GM18507 (cell line): Measurements from ENCODE around the gene FITM1.

Experiments used
- DNase-seq: peaks from one replicate; pipeline ENCODE4 v3.0.0; 2011; ENCODE audit warnings: low read depth; ENCODE audit not compliant: insufficient read length; ENCODE audit errors: extremely low spot score
- FAIRE-seq: peaks from 2 replicates; lab custom pipeline; 2011; peaks lifted over from hg19 to GRCh38; lab: Jason Lieb, UNC

Gene FITM1, protein sequence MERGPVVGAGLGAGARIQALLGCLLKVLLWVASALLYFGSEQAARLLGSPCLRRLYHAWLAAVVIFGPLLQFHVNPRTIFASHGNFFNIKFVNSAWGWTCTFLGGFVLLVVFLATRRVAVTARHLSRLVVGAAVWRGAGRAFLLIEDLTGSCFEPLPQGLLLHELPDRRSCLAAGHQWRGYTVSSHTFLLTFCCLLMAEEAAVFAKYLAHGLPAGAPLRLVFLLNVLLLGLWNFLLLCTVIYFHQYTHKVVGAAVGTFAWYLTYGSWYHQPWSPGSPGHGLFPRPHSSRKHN

GRCh38 chr14:24130380-24130716, at the start of gene FITM1:
TSS of gene FITM1 (plus strand) at chr14:24130659. CDS start at chr14:24131564, 905 bp downstream.
- DNase-seq (no peak), FAIRE-seq (no peak)

DNA sequence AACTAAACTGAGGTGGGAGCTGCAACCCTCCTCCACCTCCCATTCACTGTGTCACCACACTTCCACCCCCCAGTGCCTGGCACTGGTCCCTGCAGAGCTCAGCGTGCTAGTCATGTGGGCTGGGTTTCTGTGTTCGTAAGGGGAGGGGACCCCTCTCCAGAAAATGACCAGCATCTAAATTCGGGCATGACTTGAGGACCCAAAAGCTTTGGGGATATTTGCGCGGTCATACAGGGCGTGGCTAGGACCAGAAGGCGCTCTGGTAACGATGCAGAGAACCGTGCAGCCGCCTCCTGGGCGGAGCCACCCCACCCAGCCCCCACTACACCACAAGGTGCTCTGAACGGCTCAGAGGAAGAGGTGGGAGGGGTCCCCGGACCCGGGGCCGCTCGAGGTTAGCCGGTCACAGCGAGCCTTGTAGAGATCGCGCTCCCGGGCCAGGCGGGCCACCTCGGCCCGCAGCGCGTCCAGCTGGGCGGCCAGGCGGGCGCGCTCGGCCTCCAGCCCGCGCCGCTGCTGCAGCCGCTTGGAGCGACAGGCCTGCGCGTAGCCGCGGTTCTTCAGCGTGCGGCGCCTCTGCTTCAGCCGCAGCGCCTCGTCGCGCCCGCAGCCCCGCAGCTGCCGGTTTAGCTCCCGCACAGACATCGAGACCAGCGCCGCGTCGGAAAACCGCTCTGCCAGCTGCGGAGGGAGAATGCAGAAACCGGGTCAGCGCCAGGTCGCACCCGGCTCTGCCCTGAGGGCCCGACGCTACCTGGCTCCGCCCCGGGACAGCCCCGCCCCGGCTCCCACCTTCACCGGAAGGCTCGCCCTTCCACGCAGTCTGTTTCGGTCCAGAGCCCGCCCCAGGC, 49.3 kb upstream of the FITM1 start:
- FAIRE-seq: peak; percentile 85

DNA sequence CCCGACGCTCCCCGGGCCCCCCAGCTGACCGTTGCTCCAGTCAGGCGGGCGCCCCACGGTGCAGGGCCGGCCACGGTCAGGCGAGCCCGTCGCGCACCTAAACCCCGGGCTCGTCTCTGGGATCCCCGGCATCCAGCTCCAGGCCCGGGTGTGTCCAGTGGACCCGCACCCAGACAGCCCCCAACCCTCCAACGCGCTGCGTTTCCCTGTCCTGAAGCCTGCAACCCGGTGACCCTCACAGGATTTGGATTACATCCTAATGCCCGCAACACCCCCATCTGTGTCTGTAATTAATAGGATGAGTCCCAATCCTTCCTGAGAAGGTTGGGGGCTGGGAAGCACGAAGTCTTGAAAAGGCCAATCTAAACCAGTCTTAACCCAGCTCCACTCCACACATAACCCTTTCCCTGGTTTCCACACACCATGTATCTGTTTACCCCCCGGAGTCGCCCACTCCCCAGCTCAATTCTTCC, 48.7 kb upstream of the FITM1 start:
- DNase-seq (no peak), FAIRE-seq (no peak)

More for the DNA sequence above, 49.3 kb upstream of the FITM1 start:
- DNase-seq: peak; percentile 77

DNA sequence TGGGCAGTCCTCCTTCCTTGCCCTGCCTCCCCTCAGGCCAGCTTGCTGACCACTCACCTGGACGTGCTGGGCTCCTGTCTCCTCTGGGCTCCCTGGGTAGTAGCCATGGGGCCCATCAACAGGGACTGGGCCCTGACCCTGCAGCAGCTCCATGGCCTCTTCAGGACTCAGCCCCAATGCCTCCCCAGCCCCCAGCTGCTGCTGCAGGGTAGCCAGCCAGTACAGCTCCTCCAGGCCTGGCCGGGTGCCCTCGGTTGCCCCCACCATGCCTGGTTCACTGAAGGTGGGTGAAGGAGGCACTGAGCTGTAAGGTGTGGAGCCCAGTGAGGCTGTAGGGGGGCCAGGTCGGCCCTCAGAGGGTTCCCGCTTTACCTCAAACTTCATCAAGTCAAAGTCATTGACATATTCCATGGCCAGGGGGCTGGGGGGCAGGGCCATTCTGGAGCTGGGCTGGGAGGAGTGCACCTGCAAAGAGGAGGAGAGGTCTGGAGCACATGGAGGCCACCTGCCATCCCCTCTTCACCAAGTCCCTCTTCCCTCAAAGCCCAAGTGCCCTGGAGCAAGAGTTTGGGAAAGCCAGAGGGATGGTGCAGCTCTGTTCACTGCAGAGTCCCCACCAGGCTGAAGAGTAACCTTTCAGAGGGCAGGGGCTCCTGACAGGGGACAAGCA, 47.9 kb upstream of the FITM1 start:
- no peak for DNase-seq
- FAIRE-seq: no peak

GRCh38 chr14:24083462-24083861, 47.0 kb upstream of the FITM1 start:
- no peak for FAIRE-seq
- DNase-seq: no peak

DNA sequence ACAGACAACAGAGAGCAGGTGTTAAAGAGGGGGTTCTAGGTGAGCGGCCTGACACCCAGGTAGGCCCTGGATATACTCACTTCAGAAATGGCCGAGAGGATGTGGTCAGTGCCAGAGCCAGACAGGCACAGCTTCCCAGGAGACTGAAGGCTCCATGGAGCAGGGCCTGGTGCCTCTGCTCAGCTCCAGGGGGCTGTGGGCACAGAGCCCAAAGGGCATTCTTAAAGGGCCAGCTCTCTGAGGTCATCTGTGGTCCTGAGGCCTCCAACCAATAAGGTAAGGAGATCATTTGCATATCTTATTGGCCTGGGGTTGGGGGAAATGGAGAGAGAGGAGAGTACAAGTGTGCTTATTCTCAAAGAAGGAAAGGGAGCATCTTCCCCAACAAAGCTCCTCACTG, 46.0 kb upstream of the FITM1 start:
- DNase-seq (no peak), FAIRE-seq (no peak)

- no peak for DNase-seq
- no peak for FAIRE-seq
These were observed 45.2 kb upstream of the FITM1 start for GRCh38 chr14:24085215-24085614.

- FAIRE-seq (no peak), DNase-seq (no peak)
These were observed 44.1 kb upstream of the FITM1 start for GRCh38 chr14:24086193-24086955.

DNA sequence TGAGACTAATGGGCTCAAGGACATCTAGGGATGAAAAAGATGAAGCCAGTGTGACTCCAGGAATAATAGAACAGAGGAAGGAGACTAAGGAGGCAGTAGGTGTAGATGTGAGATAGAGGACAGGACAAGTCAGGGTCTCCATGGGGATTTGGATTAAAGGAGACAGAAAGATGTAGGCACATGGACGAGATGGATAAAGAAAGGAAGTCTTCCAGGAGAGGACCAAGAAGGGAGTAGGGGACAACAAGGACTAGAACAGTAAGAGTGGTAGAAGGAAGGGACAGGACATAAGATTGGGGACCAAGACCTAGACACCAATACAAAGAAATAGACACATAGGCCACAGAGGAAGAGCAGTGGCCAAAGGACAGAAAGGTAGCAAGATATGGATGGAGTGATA, 43.5 kb upstream of the FITM1 start:
- FAIRE-seq (no peak), DNase-seq (no peak)

GRCh38 chr14:24088095-24088494, 42.4 kb upstream of the FITM1 start:
- DNase-seq (no peak), FAIRE-seq (no peak)

- no peak for FAIRE-seq
- no peak for DNase-seq
These were observed 40.6 kb upstream of the FITM1 start for GRCh38 chr14:24089890-24090289.

GRCh38 chr14:24092110-24092504, 38.4 kb upstream of the FITM1 start:
- FAIRE-seq (no peak), DNase-seq (no peak)

DNA sequence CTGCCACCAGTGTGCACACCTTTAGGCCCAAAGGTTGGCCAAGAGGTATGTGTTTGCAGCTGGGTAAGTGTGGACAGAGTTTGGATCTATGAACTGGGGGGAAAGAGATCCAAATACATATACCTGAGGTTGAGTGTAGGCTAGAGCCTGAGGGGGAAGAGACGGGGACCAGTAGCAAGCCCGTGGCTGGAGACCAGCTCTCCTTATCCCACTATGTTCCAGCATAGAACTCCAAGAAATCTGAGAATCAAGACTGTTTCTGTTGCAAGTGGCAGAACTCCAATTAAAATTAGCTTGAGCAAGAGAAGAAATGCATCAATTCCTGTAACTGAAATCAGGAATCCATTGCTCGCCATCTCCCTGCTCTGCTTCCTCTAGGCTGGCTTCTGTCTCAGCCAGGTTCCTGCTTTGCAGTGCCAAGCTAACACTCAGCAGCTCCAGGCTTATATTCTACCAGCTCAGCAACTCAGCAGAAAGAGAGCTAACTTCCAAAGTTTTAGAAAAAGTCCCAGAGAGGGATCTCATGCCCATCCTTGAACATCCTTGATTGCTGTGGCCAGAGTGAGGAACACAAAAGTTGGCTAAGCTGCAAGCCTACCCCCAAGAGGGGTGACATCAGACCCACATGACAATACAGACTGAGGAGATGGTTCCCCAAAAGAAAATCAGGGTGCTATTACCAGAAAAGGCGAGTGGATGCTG, 37.8 kb upstream of the FITM1 start:
- DNase-seq (no peak), FAIRE-seq (no peak)

- FAIRE-seq: no peak
These were observed 37.1 kb upstream of the FITM1 start for GRCh38 chr14:24093207-24093900.

DNA sequence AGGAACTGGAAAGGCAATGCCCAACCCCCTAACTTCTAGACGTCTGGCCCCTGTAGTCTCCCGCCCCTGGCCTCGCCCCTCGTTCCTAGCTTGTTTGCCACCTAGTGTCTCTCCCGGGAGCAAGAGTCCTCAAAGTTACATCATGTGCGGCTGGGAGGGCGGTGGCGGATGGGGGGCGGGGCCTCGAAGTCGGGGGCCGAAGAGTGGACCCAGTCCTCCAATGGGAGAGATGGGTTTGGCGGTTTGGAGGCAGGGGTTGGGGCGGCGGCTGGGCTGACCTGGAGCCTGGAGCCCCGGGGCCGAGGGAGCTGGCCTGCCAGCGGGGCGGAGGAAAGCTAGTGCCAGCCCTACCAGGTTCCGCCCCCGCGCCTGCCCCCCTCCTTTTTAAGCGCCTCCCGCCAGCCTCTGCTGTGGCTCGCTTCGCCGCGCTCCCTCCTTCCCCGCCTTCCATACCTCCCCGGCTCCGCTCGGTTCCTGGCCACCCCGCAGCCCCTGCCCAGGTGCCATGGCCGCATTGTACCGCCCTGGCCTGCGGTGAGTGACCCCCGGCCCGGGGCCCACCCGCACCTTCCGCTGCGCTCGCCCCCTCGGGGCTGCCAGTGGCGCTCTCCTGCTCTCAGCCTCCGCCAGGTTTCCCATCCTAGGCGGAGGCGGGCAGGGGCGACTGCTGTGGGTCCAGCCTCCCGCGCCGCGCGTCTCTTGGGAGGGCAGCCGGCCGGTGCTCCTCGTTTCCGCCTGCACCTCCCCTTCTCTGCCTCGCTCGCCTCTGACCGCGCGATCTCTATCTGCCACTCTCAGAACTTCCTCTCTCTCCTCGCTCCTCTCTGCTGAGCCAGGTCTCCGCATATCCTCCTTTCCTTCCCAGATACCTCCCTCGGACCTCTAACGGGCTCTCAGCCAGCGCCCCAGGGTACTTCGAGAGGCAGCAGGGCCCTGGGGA, 36.3 kb upstream of the FITM1 start, which contains the start of gene PCK2:
Gene PCK2 (plus strand): TSS at position 411 of the 940 bp plus-strand sequence. CDS start 95 bp downstream, at position 506.
- DNase-seq: peak; percentile 81
- FAIRE-seq: peak; percentile 81

More at GRCh38 chr14:24093207-24093900, 37.1 kb upstream of the FITM1 start:
- no peak for DNase-seq

GRCh38 chr14:24094841-24095270, 35.6 kb upstream of the FITM1 start:
- DNase-seq (no peak), FAIRE-seq (no peak)
